OCI-LY7 (cell line): ENCODE results near the gene ANO4.
"Not testable (repeated sequence)": the region's sequence is repeated elsewhere in the genome, so short reads cannot be mapped to it uniquely, and the experiment has no call there.

ENCODE experiments used
- CTCF ChIP-seq: fragments of 200-600 bp; sonication (generic); conservative IDR thresholded peaks from 2 replicates; pipeline ENCODE4 v1.5.1; 2014; ENCODE audit warnings: mild to moderate bottlenecking, antibody characterized with exemption, low read length, moderate library complexity, mixed read lengths
- EZH2phosphoT487 ChIP-seq: fragments of 200-600 bp; sonication (generic); IDR thresholded peaks from 2 replicates; pipeline ENCODE4 v1.6.1; 2018; ENCODE audit warnings: low read depth, borderline replicate concordance, mild to moderate bottlenecking, mixed run types, antibody characterized with exemption, low read length, moderate library complexity, mixed read lengths

DNA sequence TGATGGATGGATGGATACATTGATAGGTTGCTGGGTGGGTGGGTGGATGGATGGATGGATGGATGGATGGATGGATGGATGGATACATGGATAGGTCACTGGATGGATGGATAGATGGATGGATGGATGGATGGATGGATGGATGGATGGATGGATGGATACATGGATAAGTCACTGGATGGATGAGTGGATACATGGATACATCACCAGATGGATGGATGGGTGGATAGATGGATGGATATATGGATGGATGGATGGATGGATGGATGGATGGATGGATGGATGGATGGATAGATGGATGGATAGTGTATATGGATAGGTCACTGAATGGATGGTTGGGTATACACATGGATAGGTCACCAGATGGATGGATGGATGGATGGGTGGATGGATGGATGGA is 194.9 kb downstream of the ANO4 start:
- TF ChIP-seq CTCF, EZH2phosphoT487: not testable (repeated sequence)
